CD4-positive, alpha-beta T cell treated with Interleukin-12 subunit alpha and Interleukin-12 subunit beta, for 1 hour (primary cell): ENCODE measurements around the gene DDX1.
"Not testable (repeated sequence)": the region's sequence is repeated elsewhere in the genome, so short reads cannot be mapped to it uniquely, and the experiment has no call there.

Source experiments
- DNase-seq: peaks from one replicate; pipeline ENCODE4 v3.0.0-alpha.2; 2020

DDX1 gene

DNA sequence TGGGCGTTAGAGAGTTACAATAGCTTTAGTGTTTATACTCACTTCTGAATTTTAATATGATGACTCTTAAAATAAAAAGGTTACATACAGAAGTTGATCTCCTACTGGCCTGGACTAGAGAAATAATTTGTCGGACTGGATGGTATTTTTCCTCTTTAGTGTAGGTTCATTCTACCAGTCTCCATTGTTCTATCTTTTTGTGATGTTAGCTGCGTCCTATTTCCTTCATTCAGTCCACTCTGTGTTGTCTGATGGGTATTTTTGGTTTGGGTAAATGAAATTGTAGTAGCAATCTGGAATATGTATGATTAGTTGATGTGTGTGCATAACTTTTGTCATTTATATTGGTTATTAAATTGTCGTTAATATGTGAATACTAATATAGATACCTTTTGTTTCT lies 5.3 kb downstream of the DDX1 start:
- no peak for DNase-seq

GRCh38 chr2:15599994-15600393 lies 8.3 kb downstream of the DDX1 start:
- no peak for DNase-seq

- DNase-seq: no peak
Observed at GRCh38 chr2:15601681-15602080, 10.0 kb downstream of the DDX1 start.

- no peak for DNase-seq
Observed at GRCh38 chr2:15602393-15602792, 10.7 kb downstream of the DDX1 start.

- no peak for DNase-seq
Observed at GRCh38 chr2:15603044-15603765, 11.5 kb downstream of the DDX1 start.

DNA sequence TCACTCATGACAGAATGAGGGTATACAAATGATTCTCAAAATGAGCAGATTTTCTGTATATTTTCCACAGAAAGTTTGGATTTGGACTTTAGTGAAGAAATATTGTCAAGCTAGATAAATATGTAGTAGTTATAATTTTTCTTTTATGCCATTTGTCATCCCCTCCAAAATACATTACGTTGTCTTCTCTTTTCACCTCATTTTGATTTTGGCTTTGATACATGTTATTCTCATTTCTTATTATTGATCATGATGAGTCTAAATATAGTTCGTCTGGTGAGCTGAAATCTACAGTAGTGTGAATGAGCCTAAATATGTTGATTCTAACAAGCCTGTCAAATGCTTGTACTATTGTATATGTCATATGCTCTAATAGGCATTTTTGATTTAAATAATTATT lies 12.3 kb downstream of the DDX1 start:
- DNase-seq: no peak

DNA sequence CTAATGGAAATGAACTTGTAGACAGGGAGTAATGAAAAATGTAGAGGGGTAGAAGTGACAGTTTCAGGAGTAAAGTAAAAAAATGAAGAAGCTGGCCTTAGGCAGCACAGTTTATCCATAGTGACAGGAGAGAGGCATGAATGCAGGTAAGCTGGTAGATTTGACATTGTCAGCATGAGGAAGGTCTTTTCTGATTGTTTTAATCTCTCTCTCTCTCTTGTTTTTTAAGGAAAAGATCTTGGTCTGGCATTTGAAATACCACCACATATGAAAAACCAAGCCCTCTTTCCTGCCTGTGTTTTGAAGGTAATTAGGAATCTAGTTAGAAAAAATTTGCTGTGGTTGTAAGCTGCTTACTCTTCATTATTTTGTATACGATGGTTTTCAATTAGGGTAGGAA lies 14.1 kb downstream of the DDX1 start:
- DNase-seq: no peak

GRCh38 chr2:15606481-15607441 lies 15.1 kb downstream of the DDX1 start:
- DNase-seq: no peak

- no peak for DNase-seq
Observed at GRCh38 chr2:15607709-15608391, 16.2 kb downstream of the DDX1 start.

DNA sequence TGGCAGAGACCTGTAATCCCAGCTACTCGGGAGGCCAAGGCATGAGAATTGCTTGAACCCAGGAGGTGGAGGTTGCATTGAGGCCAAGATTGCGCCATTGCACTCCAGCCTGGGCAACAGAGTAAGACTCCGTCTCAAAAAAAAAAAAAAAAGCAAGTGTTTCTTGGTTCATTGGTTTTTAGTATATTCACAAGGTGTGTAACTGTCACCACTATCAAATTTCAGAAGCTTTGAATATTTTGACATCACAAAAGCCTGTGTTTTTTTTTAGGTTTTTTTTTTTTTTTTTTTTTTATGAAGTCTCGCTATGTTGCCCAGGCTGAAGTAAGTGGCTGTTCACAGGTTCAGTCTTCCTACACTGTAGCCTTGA lies 16.7 kb downstream of the DDX1 start:
- DNase-seq: no peak

DNA sequence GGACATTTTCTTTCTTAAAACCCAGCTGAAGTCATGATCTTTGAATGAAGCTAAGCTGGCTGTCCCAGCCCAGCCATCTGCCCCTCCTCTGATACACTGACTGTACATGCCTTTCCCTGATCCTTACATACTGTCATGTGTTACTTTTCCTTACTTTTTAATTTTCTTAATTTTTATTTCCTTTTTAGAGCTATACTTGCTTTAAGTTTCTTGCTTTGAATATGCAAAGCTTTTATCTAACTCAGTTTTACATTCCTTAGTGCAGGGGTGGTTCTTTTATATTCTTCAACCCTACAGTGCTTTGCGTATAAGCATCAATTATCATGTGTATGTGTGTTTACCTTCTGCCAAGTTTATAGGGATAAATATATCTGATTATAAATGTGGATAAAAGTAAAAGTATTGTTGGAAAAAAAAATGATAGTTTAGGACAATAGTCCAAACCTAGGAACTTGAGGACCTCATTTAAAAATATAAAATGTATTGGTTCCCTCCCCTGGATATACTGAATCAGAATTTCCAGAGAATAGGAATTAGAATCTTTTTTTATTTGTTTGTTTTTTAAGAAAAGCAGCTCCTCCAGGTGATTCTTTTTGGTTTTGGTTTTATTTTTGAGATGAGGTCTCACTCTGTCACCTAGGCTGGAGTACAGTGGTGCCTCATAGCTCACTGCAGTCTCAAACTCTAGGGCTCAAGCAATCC lies 17.8 kb downstream of the DDX1 start:
- DNase-seq: no peak

- DNase-seq: no peak
Observed at GRCh38 chr2:15610430-15610952, 18.8 kb downstream of the DDX1 start.

DNA sequence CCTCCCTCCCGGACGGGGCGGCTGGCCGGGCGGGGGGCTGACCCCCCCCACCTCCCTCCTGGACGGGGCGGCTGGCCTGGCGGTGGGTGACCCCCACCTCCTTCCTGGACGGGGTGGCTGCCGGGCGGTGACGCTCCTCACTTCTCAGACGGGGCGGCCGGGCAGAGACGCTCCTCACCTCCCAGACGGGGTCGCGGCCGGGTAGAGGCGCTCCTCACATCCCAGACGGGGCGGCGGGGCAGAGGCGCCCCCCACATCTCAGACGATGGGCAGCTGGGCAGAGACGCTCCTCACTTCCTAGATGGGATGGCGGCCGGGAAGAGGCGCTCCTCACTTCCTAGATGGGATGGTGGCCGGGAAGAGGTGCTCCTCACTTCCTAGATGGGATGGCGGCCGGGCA lies 20.4 kb downstream of the DDX1 start:
- not testable (repeated sequence) for DNase-seq

- no peak for DNase-seq
Observed at GRCh38 chr2:15613736-15614429, 22.2 kb downstream of the DDX1 start.

DNA sequence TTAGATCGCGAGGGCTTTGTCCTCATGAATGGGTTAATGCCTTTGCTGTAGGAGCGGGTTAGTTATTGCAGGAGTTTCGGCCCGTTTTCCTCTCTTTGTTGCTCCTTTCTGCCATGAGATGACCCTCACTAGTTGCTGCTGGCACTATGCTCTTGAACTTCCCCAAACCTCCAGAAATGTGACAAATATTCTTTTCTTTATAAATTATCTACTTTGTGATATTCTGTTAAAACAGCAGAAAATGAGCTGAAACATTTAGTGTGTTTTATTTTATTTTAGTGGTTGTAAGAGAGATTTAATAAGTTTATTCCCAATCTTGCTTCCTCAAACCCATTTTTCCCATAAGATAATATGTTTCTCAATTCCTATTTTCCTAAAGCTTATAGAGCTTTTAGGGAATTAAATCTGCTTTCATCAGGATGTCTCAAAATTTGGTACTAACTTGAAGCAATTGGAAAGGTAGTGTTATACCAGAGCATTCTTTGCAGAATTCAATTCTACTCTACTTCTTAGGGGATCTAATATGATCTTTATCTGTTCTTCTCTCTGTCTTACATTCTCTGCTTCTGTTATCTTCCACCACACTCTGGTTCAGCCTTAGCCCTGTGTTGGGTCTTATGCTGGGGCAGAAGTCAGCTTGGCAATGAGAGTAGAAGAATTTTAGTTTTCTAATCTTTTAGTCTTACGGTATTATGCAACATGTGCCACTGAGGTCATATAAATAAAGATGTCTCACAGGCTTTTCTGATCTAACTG lies 23.1 kb downstream of the DDX1 start:
- no peak for DNase-seq

DNA sequence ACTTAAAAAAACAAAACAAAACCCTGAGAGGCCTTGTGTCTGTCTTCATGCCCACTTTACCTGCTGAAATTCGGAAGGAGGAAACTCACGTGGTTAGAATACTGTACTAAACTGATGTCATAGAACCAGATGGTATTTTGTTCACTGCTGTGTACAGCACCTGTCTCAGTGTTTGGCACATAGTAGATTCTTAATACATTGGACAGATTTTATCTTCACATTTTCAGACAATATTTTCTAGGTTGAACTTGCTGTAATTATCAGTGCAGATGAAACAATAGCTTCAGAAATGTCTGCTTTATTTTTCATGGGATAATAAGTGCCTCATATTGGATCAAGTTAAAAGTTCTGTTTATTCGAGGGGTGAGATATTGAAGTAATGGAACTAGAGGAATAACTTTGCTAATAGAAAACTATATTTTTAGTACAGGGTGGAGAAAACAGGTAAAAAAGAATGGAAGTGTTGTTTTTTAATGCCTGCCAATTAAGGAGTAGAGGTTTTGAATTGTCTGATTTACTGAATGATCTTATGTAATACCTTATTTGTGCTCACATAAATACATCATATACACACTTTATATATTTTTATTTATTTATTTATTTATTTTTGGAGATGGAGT lies 23.7 kb downstream of the DDX1 start:
- no peak for DNase-seq

GRCh38 chr2:15616429-15616828 lies 24.8 kb downstream of the DDX1 start:
- no peak for DNase-seq

GRCh38 chr2:15616850-15617777 lies 25.4 kb downstream of the DDX1 start:
- no peak for DNase-seq

DNA sequence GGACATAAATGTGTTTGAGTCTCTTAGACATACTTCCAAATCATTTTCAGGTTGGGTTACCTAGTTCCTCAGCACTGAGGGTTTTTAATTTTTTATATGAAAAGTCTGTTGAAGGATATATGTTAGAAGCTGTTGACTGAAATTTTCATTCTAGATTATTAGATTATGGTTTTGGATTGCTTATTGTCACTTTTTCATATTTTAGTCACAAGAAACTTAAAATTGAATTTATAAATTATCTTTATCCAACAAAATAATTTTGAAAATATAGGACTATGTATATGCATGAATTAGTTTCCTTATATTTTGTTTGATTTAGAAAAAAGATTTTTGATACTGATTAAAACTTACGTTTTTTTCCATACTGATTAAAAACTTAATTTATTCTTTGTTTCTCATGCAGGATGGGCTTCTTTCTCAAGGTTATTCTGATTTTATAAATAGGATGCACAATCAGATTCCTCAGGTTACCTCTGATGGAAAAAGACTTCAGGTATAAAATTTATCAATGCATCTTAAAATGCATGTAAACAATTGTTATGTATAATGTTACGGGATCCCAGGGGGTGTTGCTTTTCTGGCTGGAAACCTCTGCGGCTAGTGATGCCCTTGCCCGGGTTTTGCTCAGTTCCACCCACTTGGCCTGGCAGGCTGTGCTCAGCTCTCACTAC lies 26.2 kb downstream of the DDX1 start:
- DNase-seq: no peak
